Stomach (tissue), 9 donors: Measurements from ENCODE around the gene ZNF511. TPM values are rescaled to one million over a fixed set of nuclear protein-coding genes. Genes with fewer than 3 reads are reported as not detected.

Experiments
- DNase-seq, 2 donors: peaks; one replicate each; pipeline versions ENCODE4 v3.0.0 to v3.0.0-alpha.2; 2013 to 2019
- H3K27ac ChIP-seq, 5 donors: fragments of 200-600 bp in 4 of 5; sonication (generic) in 4 of 5; one replicate each; pipeline ENCODE4 v1.5.1; 2013 to 2019; ENCODE audit warnings: mild to moderate bottlenecking in 1 of 5, moderate library complexity in 1 of 5
- H3K27me3 ChIP-seq, 3 donors: fragments of 200-600 bp; sonication (generic); one replicate each; pipeline ENCODE4 v1.5.1; 2017 to 2019; ENCODE audit warnings: mixed run types in 1 of 3
- H3K36me3 ChIP-seq, 4 donors: fragments of 200-600 bp; sonication (generic); 1 replicate in 3 of 4; 2 replicates in 1 of 4; pipeline ENCODE4 v1.5.1; 2016 to 2019
- H3K4me1 ChIP-seq, 4 donors: fragments of 200-600 bp; sonication (generic); one replicate each; pipeline ENCODE4 v1.5.1; 2016 to 2019
- H3K4me3 ChIP-seq, 4 donors: fragments of 200-600 bp; sonication (generic) in 3 of 4; one replicate each; pipeline ENCODE4 v1.5.1; 2016 to 2019; ENCODE audit warnings: mild to moderate bottlenecking in 1 of 4
- H3K9me3 ChIP-seq, 4 donors: fragments of 200-600 bp; sonication (generic); one replicate each; pipeline ENCODE4 v1.5.1; 2016 to 2019
- EP300 ChIP-seq: sonication (generic); formaldehyde crosslinking; IDR thresholded peaks from one replicate; pipeline ENCODE4 v1.6.1; 2017; ENCODE audit warnings: antibody characterized with exemption
- POLR2A ChIP-seq, 4 donors: fragments of 450-650 bp; IDR thresholded peaks; one replicate each; pipeline ENCODE4 v1.6.1; 2016; ENCODE audit warnings: antibody characterized with exemption in 4 of 4, control low read depth in 2 of 4, mild to moderate bottlenecking in 1 of 4, moderate library complexity in 1 of 4
- POLR2AphosphoS5 ChIP-seq, 3 donors: sonication (generic); formaldehyde crosslinking; IDR thresholded peaks; one replicate each; pipeline ENCODE4 v1.6.1; 2016; ENCODE audit warnings: antibody characterized with exemption in 3 of 3
- WGBS, 5 donors: extraction: QIAGEN DNeasy Blood & Tissue Kit in 3 of 5; methylation state at CpG; one replicate each; pipeline versions ENCODE4 v1.1.5 to v1.1.7; 2013 to 2018; 5-methylcytosine and 5-hydroxymethylcytosine counted together
- intact Hi-C: fragments of 100-400 bp; cut with DNase I; formaldehyde crosslinking; loops from one replicate; pipeline ENCODE4 v1.15.1; 2023; ENCODE audit warnings: low total_unique reads
- polyA plus RNA-seq, 3 donors: library from polyadenylated mRNA; stranded (reverse); fragments of 200-250 nt; gene quantifications; one replicate each; pipeline ENCODE4 v1.2.3, GENCODE V29; 2013
- total RNA-seq, 5 donors: library from RNA; depleted of rRNA; stranded (reverse); fragments of >200 nt; gene quantifications; one replicate each; pipeline versions ENCODE4 v1.1.0 to v1.2.3, GENCODE V29; 2014 to 2016
- TF ChIP-seq, protein P1 (sequence below), 7 experiments: fragments of 450-650 bp in 4 of 7; fragments of 200-600 bp in 3 of 7; sonication (generic) in 3 of 7; IDR thresholded peaks; one replicate each; pipeline ENCODE4 v1.5.1; 2016 to 2019; ENCODE audit warnings: antibody characterized with exemption in 7 of 7, control low read depth in 2 of 7, mild to moderate bottlenecking in 1 of 7
- donor health status: healthy with polysubstance abuse.
- donor health status: Bipolar disorder and iron deficiency.
- donor health status: healthy.

ZNF511 gene
- total and polyA plus RNA-seq, 8 donors = 12.7 to 82.1 (median 55.9) TPM

DNA sequence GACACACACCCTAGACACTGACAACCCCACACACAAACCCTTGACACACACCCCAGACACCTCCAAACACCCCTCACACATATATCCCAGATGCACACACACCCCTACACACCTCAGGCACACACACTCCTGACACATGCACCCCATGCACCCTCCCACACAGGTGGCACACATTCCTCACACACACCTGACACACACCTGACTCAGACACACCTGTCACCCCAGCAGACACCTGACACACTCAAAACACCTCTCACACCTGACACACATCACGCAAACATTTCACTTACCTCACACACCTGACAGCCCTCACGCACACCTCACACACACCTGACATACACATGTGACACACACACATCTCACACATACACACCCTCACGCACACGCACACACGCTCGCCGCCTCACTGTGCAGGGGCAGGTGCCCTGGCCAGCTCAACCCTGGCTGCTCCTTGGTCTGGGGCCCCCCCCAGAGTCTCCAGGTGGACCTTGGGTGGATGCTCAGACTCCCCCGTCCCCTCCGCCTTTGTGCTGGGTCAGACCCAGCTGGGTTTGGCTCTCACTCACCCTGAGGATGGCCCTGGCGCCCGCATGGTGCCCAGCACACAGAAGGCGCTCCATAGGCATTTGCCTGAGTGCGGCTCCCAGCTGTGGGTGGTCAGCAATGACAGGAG is 31.1 kb downstream of the ZNF511 start:
- 84 to 94% (median 89%) methylated on average over 12 to 13 of the region's 13 CpGs for WGBS, 5 donors
- Histone ChIP-seq H3K27me3 (peaks cover 15 to 99% (median 57%) of the 10 kb centered on the region in 3 donors), H3K4me3 (no peak overlapping the region), H3K27ac (no peak overlapping the region), H3K36me3 (no peaks in the 10 kb centered on the region), H3K9me3 (no peaks in the 10 kb centered on the region), H3K4me1 (peaks cover 21 to 23% (median 22%) of the 10 kb centered on the region in 4 donors)
- intact Hi-C loops = no loop called here
- no peak for TF ChIP-seq EP300
- TF ChIP-seq POLR2AphosphoS5 (IDR thresholded peaks at IDR 0.05) = no peak
- DNase-seq = no peak

DNA sequence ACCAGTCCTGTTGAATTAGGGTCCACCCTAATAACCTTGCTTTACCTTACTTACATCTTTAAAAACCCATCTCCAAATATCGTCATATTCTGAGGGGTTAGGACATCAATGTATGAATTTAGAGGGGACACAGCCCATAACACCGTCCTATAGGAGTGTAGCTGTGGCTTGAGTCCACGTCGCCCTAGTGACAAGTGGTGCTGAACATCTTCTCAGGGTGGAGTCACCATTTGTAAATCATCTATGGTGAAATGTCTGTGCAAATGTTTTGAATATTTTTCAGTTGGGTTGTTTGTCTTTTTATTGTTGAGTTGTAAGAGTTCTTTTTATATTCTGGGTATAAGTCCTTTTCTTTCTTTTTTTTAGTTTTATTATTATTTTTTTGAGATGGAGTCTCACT is 33.3 kb downstream of the ZNF511 start:
- H3K4me3 ChIP-seq = no peak overlapping the region
- peaks cover 0 to 99% (median 46%) of the 10 kb centered on the region in 3 donors for H3K27me3 ChIP-seq
- no peak for DNase-seq
- no peaks in the 10 kb centered on the region for H3K36me3 ChIP-seq
- intact Hi-C loops = no loop called here
- 85 to 92% (median 91%) methylated on average over 4 of the region's 4 CpGs for WGBS, 5 donors
- TF ChIP-seq EP300 (no peak), POLR2AphosphoS5 (IDR thresholded peaks at IDR 0.05) (no peak), POLR2A (IDR thresholded peaks at IDR 0.05) (no peak)
- TF ChIP-seq, protein P1, sequence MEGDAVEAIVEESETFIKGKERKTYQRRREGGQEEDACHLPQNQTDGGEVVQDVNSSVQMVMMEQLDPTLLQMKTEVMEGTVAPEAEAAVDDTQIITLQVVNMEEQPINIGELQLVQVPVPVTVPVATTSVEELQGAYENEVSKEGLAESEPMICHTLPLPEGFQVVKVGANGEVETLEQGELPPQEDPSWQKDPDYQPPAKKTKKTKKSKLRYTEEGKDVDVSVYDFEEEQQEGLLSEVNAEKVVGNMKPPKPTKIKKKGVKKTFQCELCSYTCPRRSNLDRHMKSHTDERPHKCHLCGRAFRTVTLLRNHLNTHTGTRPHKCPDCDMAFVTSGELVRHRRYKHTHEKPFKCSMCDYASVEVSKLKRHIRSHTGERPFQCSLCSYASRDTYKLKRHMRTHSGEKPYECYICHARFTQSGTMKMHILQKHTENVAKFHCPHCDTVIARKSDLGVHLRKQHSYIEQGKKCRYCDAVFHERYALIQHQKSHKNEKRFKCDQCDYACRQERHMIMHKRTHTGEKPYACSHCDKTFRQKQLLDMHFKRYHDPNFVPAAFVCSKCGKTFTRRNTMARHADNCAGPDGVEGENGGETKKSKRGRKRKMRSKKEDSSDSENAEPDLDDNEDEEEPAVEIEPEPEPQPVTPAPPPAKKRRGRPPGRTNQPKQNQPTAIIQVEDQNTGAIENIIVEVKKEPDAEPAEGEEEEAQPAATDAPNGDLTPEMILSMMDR (IDR thresholded peaks at IDR 0.05) = no peak
- no peaks in the 10 kb centered on the region for H3K9me3 ChIP-seq
- peaks cover under 1 to 3% (median 2%) of the 10 kb centered on the region in 4 donors for H3K4me1 ChIP-seq
- no peak overlapping the region for H3K27ac ChIP-seq

DNA sequence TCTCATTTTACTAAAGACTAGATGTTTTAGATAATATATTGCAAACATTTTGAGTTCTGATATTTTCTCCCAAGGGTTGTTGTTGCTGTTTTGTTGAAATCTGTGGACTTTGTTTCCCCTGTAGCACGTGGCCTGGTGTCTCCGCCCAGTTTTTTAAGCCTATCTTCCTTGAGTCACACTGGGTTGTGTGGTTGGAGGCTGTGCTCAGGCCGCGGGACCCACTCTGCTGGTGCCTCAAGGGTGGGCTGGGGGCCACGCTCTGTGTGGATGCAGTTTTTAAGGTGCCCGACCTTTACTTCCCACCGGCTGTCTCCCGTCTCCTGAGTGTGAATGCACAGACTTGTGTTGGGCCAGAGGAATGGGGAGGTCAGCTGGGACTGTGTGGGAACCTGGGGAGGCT is 34.2 kb downstream of the ZNF511 start:
- H3K36me3 ChIP-seq = no peaks in the 10 kb centered on the region
- H3K4me3 ChIP-seq = no peak overlapping the region
- no peaks in the 10 kb centered on the region for H3K9me3 ChIP-seq
- DNase-seq = no peak
- no peak overlapping the region for H3K27ac ChIP-seq
- H3K4me1 ChIP-seq = peaks cover 0 to 9% (median 7%) of the 10 kb centered on the region in 4 donors
- intact Hi-C loops = no loop called here
- 68 to 83% (median 77%) methylated on average over 8 of the region's 8 CpGs for WGBS, 5 donors
- H3K27me3 ChIP-seq = peaks cover 0 to 99% (median 46%) of the 10 kb centered on the region in 3 donors
- TF ChIP-seq, protein P1 (IDR thresholded peaks at IDR 0.05) = no peak
- TF ChIP-seq POLR2A (IDR thresholded peaks at IDR 0.05) = no peak
- no peak for TF ChIP-seq EP300
- TF ChIP-seq POLR2AphosphoS5 (IDR thresholded peaks at IDR 0.05) = no peak

DNA sequence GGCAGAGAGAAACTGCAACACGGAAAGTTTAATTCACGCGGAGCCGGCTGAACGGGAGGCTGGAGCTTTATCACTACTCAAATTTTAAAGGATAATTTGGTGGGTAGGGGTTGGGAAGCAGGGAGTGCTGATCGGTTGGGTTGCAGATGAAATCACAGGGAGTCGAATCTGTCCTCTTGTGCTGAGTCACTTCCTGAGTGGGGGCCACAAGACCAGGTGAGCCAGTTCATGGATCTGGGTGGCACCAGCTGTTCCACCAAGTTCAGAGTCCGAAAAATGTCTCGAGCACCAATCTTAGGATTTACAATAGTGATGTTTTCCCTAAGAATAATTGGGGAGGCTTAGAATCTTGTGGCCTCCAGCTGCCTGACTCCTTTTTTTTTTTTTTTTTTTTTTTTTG is 34.8 kb downstream of the ZNF511 start:
- Histone ChIP-seq H3K27ac (no peak overlapping the region), H3K9me3 (no peaks in the 10 kb centered on the region), H3K4me1 (peaks cover 0 to 9% (median 7%) of the 10 kb centered on the region in 4 donors), H3K36me3 (no peaks in the 10 kb centered on the region), H3K4me3 (no peak overlapping the region), H3K27me3 (peaks cover 0 to 99% (median 46%) of the 10 kb centered on the region in 3 donors)
- intact Hi-C loops = no loop called here
- no peak for DNase-seq
- 44 to 57% (median 48%) methylated on average over 9 of the region's 9 CpGs for WGBS, 5 donors
- TF ChIP-seq, protein P1 (IDR thresholded peaks at IDR 0.05) = no peak
- no peak for TF ChIP-seq POLR2AphosphoS5 (IDR thresholded peaks at IDR 0.05)
- no peak for TF ChIP-seq EP300
- no peak for TF ChIP-seq POLR2A (IDR thresholded peaks at IDR 0.05)

DNA sequence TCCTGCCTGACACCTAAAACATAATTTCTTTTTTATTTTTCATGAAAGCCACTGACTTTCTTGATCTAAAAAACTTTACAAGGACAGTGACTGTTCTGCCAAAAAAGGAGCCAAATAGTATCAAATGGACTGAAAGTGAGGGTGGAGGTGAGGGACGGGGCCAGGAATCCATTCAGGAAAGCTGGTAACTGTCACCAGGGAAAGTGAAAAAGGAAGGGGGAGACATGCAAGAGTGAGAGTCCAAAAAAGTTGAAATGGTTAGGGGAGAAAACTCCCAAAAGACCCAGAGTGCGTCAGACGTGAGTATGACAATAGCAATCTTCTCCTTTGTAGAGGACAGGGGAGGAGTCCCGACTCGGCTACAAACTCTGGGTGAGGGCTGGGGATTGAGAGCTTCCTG is 35.5 kb downstream of the ZNF511 start:
- H3K4me3 ChIP-seq = no peak overlapping the region
- no peaks in the 10 kb centered on the region for H3K36me3 ChIP-seq
- TF ChIP-seq POLR2A (IDR thresholded peaks at IDR 0.05) = no peak
- no peak for TF ChIP-seq EP300
- TF ChIP-seq POLR2AphosphoS5 (IDR thresholded peaks at IDR 0.05) = no peak
- TF ChIP-seq, protein P1 (IDR thresholded peaks at IDR 0.05) = no peak
- peaks cover 0 to 99% (median 46%) of the 10 kb centered on the region in 3 donors for H3K27me3 ChIP-seq
- no peaks in the 10 kb centered on the region for H3K9me3 ChIP-seq
- peaks cover 0 to 9% (median 7%) of the 10 kb centered on the region in 4 donors for H3K4me1 ChIP-seq
- 66 to 83% (median 73%) methylated on average over 5 of the region's 5 CpGs for WGBS, 5 donors
- intact Hi-C loops = no loop called here
- no peak for DNase-seq
- no peak overlapping the region for H3K27ac ChIP-seq
